ENCODE data around the gene SUPT4H1.

Gene SUPT4H1

DNA sequence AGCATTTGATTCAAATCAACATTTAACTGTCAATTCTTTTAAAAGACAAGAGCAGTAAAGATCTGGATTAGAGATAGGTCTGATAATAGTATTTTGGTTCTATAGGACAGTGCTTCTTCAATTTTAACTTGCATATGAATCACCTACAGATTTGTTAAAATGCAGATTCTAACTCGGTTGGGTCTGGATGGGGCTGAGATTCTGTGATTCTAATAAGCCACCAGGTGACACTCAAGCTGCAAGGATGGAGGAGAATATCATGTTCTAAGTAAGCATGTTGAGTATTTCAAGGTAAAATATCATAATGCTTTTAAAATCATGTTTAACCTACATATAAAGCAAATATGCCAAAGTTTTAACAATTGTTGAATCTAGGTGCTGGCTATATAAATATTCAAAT, 39.2 kb downstream of the SUPT4H1 start:
- no peak for DNase-seq
- H3K36me3 ChIP-seq (ENCODE audit: control insufficient read depth, insufficient read depth, low read length): peaks cover 6% of the 10 kb centered on the region

DNA sequence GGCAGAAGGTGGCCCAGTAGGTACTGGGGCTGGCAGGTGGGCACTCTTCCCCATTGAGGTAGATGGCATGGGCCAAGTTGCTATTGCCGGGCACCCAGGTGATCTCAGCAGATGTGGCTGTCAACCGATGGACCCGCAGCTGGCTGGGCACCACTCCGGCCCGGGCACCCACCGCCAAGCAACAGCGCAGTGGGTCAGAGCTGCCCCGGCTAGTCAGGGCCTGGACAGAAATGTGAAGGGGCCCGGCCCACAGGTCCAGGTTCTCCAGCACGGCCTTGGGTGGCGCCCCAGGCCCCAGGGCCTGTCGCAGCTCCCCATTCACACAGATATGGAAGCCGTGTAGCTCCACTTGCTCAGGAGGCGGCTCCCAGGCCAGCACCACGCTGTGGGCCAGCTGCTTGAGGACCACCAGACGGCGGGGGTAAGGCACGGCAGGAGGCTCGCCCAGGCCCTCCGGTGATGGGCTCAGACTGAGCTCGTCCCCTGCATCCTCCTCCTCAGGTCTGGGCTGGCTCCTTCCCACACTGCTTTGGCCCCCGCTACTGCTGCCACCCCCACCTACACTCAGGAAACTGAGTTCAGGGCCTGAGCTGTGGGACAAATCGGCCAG, 39.9 kb downstream of the SUPT4H1 start:
- Histone ChIP-seq H3K4me1 (ENCODE audit: control insufficient read depth, insufficient read depth, low read length, poor library complexity, severe bottlenecking) (no peaks in the 10 kb centered on the region), H3K36me3 (ENCODE audit: control insufficient read depth, insufficient read depth, low read length) (peaks cover 13% of the 10 kb centered on the region), H3K9me3 (ENCODE audit: control insufficient read depth, low read length) (no peaks in the 10 kb centered on the region), H3K27ac (ENCODE audit: insufficient read depth, low read length, poor library complexity, severe bottlenecking) (no peak overlapping the region), H3K4me3 (ENCODE audit: insufficient read depth, low read depth, low read length, poor library complexity, severe bottlenecking) (no peak overlapping the region), H3K27me3 (replicated peaks; ENCODE audit: control insufficient read depth, insufficient read depth, low read length, poor library complexity, severe bottlenecking) (no peaks in the 10 kb centered on the region)
- DNase-seq: no peak

More for the DNA sequence above, 39.2 kb downstream of the SUPT4H1 start:
- H3K9me3 ChIP-seq (ENCODE audit: control insufficient read depth, low read length): no peaks in the 10 kb centered on the region
- no peak overlapping the region for H3K4me3 ChIP-seq (ENCODE audit: insufficient read depth, low read depth, low read length, poor library complexity, severe bottlenecking)
- no peaks in the 10 kb centered on the region for H3K27me3 ChIP-seq (replicated peaks; ENCODE audit: control insufficient read depth, insufficient read depth, low read length, poor library complexity, severe bottlenecking)
- H3K27ac ChIP-seq (ENCODE audit: insufficient read depth, low read length, poor library complexity, severe bottlenecking): no peak overlapping the region
- peaks cover 5% of the 10 kb centered on the region for H3K4me1 ChIP-seq (ENCODE audit: control insufficient read depth, insufficient read depth, low read length, poor library complexity, severe bottlenecking)

DNA sequence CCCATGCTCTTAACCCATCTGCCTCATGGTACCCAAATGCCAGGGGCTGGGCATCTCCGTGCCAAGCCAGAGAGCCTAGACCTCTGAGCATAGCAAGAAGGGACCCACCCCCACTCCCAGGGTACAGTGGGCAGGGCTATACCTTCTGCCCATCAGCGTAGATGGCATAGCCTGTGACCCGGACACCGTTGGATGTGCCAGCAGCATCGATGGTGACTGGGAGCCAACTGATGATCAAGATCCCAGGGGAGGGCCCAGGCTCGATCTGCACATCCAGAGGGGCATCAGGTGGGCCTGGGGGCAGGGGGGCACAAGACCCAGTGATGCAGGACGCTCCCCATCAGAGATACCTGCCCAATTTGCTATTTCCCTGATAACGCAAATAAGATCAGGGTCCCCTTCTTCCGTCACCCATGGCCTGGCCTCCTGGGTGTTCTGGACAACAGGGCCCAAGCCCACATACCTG, 40.5 kb downstream of the SUPT4H1 start:
- H3K9me3 ChIP-seq (ENCODE audit: control insufficient read depth, low read length): no peaks in the 10 kb centered on the region
- H3K4me3 ChIP-seq (ENCODE audit: insufficient read depth, low read depth, low read length, poor library complexity, severe bottlenecking): no peak overlapping the region
- no peak overlapping the region for H3K27ac ChIP-seq (ENCODE audit: insufficient read depth, low read length, poor library complexity, severe bottlenecking)
- DNase-seq: no peak
- H3K4me1 ChIP-seq (ENCODE audit: control insufficient read depth, insufficient read depth, low read length, poor library complexity, severe bottlenecking): no peaks in the 10 kb centered on the region
- H3K36me3 ChIP-seq (ENCODE audit: control insufficient read depth, insufficient read depth, low read length): peaks cover 16% of the 10 kb centered on the region
- H3K27me3 ChIP-seq (replicated peaks; ENCODE audit: control insufficient read depth, insufficient read depth, low read length, poor library complexity, severe bottlenecking): no peaks in the 10 kb centered on the region

DNA sequence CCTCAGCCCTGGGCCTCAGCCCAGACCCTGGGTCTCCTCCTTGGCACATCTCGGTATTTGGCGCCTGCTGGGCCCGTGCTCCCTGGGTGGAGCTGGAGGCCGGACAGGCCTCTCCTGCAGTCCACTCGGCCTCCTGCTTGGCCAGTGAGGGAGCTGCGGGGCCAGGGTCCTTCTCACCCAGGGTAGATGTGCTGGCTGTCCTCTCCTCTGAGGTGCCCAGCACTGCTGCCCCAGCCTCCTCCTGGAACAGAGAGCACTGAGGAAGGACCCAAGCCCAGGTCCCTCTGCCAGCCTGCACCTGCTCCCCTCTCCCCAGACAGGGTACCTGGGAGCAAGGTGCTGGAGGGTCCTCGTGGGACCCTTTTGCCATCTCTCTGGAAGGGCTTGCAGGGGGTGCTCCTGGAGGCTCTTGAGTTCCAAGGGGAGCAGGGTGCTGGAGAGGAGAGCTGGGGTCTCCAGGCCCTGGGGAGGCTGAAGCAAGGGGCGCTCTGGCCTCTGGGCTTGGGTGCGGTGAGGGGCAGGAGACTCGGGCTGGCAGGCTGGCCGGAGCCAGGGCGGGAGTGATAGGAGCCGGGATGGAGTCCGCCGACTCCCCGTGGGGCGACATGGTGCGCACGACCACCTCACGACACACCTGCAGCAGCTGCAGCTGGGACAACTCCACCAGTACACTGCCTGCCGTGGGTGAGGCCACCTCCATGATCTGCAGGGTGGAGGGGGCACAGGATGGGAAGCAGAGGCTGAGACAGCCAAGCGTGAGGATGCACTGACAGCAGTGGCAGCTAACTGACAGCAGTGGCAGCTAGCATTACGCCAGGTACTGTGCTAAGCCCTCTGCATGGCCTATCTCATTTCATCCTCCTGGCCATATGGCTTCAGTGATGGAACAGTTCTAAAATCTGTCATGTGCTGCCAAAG, 41.2 kb downstream of the SUPT4H1 start:
- Histone ChIP-seq H3K9me3 (ENCODE audit: control insufficient read depth, low read length) (no peaks in the 10 kb centered on the region), H3K27ac (ENCODE audit: insufficient read depth, low read length, poor library complexity, severe bottlenecking) (no peak overlapping the region), H3K27me3 (replicated peaks; ENCODE audit: control insufficient read depth, insufficient read depth, low read length, poor library complexity, severe bottlenecking) (no peaks in the 10 kb centered on the region), H3K4me1 (ENCODE audit: control insufficient read depth, insufficient read depth, low read length, poor library complexity, severe bottlenecking) (no peaks in the 10 kb centered on the region), H3K4me3 (ENCODE audit: insufficient read depth, low read depth, low read length, poor library complexity, severe bottlenecking) (no peak overlapping the region), H3K36me3 (ENCODE audit: control insufficient read depth, insufficient read depth, low read length) (peaks cover 20% of the 10 kb centered on the region)
- no peak for DNase-seq

DNA sequence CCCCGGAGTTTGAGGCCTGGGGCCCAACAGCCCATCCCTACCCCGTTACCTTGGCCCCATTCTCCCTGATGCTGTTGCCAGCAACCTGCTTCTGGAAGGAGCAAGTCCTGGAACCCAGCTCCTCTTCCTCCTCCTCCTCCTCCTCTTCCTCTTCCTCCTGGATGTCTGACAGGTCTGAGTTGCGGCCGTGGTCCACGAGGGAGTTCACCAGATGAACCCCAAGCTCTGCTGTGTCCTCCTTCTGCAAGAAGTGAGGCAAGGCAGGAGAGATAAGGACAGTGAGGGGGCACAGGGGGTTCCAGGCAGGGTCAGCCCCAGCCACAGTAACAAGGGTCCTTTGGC, 42.1 kb downstream of the SUPT4H1 start:
- Histone ChIP-seq H3K27ac (ENCODE audit: insufficient read depth, low read length, poor library complexity, severe bottlenecking) (no peak overlapping the region), H3K36me3 (ENCODE audit: control insufficient read depth, insufficient read depth, low read length) (peaks cover 20% of the 10 kb centered on the region), H3K9me3 (ENCODE audit: control insufficient read depth, low read length) (no peaks in the 10 kb centered on the region), H3K4me1 (ENCODE audit: control insufficient read depth, insufficient read depth, low read length, poor library complexity, severe bottlenecking) (no peaks in the 10 kb centered on the region), H3K27me3 (replicated peaks; ENCODE audit: control insufficient read depth, insufficient read depth, low read length, poor library complexity, severe bottlenecking) (no peaks in the 10 kb centered on the region), H3K4me3 (ENCODE audit: insufficient read depth, low read depth, low read length, poor library complexity, severe bottlenecking) (no peak overlapping the region)
- DNase-seq: no peak

DNA sequence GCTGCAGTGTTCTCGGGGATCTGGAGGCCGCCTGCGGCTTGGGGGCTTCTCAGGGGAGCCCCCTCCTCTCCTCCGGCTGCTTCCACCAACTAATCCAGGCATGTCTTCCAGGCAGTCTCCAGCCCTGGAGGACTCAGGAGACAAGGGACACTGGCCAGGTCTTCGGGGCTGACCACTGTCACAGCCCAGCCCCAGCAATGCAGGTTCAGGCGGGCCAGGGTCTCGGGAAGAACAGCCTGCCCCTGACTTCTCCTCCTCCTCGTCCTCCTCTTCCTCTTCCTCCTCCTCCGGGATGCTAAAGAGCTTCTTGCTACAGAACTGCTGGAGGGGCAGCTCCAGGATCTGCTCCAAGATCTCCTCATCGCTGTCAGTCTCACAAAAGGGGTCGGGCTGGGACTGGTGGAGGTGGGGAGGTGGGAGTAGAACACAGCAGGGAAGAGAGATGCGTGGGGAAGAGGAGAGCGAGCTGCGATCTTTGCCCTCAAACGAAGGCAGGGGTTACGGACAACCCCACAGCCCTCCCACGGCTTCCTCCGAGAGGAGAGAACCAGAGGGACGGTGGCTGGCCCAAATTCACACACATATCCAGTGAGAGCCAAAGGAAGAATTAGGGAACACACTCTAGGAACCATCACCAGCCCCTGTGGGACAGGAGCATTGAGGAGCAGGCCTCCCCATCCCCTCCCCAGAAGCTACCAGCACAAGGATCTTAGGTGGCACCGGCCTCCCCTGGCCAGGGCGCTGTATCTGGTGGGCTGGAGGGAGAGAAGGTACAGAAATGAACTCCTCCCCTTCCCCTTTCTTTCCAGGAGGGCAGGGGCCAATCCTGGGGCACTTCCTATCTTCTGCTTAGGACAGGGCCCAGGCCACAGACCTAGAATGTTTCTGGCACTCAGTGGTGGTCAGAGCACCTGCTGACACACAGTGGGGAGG, 42.8 kb downstream of the SUPT4H1 start:
- Histone ChIP-seq H3K4me1 (ENCODE audit: control insufficient read depth, insufficient read depth, low read length, poor library complexity, severe bottlenecking) (no peaks in the 10 kb centered on the region), H3K36me3 (ENCODE audit: control insufficient read depth, insufficient read depth, low read length) (peaks cover 15% of the 10 kb centered on the region), H3K9me3 (ENCODE audit: control insufficient read depth, low read length) (no peaks in the 10 kb centered on the region), H3K27ac (ENCODE audit: insufficient read depth, low read length, poor library complexity, severe bottlenecking) (no peak overlapping the region), H3K27me3 (replicated peaks; ENCODE audit: control insufficient read depth, insufficient read depth, low read length, poor library complexity, severe bottlenecking) (no peaks in the 10 kb centered on the region), H3K4me3 (ENCODE audit: insufficient read depth, low read depth, low read length, poor library complexity, severe bottlenecking) (no peak overlapping the region)
- no peak for DNase-seq

DNA sequence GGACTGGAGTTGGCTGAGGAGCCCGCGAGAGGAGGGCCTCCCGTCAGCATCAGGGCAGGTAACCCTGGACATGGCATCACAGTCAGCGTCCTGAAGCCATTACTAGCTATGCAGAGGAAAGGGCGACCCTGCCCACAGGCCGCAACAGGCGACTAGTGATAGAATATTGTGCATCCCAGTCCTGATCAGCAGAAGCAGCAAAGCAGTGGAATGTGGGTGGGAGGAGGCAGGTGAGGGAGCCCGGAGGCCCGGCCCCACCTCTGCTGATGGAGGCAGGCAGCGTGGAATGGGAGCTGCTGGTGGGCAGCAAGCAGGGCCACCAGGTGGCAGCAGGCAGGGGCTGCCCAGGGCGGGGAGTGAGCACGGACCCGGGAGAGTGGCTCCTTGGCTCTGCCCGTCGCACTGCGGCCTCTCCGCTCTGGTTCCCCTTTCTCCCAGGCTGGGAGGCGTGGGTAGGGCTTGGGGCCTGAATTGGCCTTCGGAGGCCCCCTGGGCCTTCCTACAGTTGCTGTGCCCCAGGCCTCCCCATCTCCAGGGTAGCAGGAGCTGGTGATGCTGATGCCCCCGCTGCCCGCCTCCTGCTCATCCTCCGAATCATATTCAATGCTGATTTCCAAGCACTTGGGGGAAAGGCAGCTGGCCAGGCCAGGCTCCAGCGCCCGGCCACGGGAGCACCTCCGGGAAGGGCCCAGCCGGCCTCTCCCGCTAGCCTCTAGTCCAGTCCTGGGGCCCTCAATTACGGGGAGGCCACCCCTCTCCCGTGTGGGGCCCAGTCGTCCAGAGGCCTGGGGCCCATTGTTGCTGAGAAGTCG, 43.6 kb downstream of the SUPT4H1 start:
- no peak for DNase-seq
- no peaks in the 10 kb centered on the region for H3K9me3 ChIP-seq (ENCODE audit: control insufficient read depth, low read length)
- no peak overlapping the region for H3K27ac ChIP-seq (ENCODE audit: insufficient read depth, low read length, poor library complexity, severe bottlenecking)
- no peaks in the 10 kb centered on the region for H3K27me3 ChIP-seq (replicated peaks; ENCODE audit: control insufficient read depth, insufficient read depth, low read length, poor library complexity, severe bottlenecking)
- H3K36me3 ChIP-seq (ENCODE audit: control insufficient read depth, insufficient read depth, low read length): peaks cover 13% of the 10 kb centered on the region
- no peak overlapping the region for H3K4me3 ChIP-seq (ENCODE audit: insufficient read depth, low read depth, low read length, poor library complexity, severe bottlenecking)
- no peaks in the 10 kb centered on the region for H3K4me1 ChIP-seq (ENCODE audit: control insufficient read depth, insufficient read depth, low read length, poor library complexity, severe bottlenecking)

DNA sequence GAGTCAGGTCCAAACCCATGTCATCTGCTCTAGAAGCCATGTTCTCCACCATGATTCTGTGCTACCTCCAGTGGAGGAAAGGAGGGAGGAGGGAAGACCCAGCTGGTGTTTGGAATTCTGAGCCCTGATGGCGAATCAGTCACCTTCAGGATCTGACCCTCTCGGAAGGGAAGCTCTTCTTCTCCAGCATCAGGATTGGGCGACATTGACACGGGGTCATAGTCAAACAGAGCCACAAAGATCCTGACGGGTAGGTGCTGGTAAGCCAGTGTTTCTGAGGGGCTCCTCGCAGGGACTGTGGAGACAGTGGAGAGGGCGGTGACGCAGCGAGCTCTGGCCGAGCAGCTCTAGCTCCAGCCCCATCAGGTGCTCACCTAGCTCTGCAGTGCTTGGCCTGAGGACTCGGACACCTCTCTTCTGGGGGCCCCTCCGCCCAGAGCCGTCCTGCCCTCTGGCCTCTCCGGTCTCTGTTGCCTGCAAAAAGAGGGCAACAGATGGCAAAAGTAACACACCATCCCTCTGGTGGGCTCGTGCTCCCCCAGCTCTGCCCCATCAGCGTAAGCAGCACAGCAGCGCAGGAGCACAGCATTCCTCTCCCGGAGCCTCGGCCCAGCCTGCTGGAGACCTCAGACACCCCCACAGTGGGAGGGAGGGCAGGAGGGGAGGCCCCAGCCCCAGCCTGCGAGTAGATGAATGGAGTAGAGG, 44.4 kb downstream of the SUPT4H1 start:
- H3K27ac ChIP-seq (ENCODE audit: insufficient read depth, low read length, poor library complexity, severe bottlenecking): no peak overlapping the region
- no peak overlapping the region for H3K4me3 ChIP-seq (ENCODE audit: insufficient read depth, low read depth, low read length, poor library complexity, severe bottlenecking)
- H3K9me3 ChIP-seq (ENCODE audit: control insufficient read depth, low read length): no peaks in the 10 kb centered on the region
- no peak for DNase-seq
- no peaks in the 10 kb centered on the region for H3K27me3 ChIP-seq (replicated peaks; ENCODE audit: control insufficient read depth, insufficient read depth, low read length, poor library complexity, severe bottlenecking)
- H3K4me1 ChIP-seq (ENCODE audit: control insufficient read depth, insufficient read depth, low read length, poor library complexity, severe bottlenecking): no peaks in the 10 kb centered on the region
- H3K36me3 ChIP-seq (ENCODE audit: control insufficient read depth, insufficient read depth, low read length): peaks cover 13% of the 10 kb centered on the region
